K562 (cell line): ENCODE measurements around the gene CSNK1D. TPM values are rescaled to one million over a fixed set of nuclear protein-coding genes. Genes with fewer than 3 reads are reported as not detected.

Source experiments
- ASH1L ChIP-seq: fragments of 450-650 bp; IDR thresholded peaks from 2 replicates; pipeline ENCODE4 v1.6.1; 2018; ENCODE audit warnings: borderline replicate concordance, mild to moderate bottlenecking, low read depth; ENCODE audit not compliant: partially characterized antibody
- CC2D1A ChIP-seq: fragments of 450-650 bp; IDR thresholded peaks from 2 replicates; pipeline ENCODE4 v1.6.1; 2017; ENCODE audit warnings: mild to moderate bottlenecking
- FIP1L1 ChIP-seq: fragments of 200-400 bp; formaldehyde crosslinking; IDR thresholded peaks from 2 replicates; pipeline ENCODE4 v1.6.1; 2018; ENCODE audit warnings: mild to moderate bottlenecking, low read depth, low read length; ENCODE audit not compliant: poor library complexity, severe bottlenecking
- HDAC6 ChIP-seq: IDR thresholded peaks from 2 replicates; pipeline ENCODE4 v1.6.1; 2012; ENCODE audit warnings: low read depth, mild to moderate bottlenecking, control low read depth, inconsistent platforms, low read length, moderate library complexity
- HMGN3 ChIP-seq: IDR thresholded peaks from 2 replicates; pipeline ENCODE4 v1.6.1; 2011; ENCODE audit warnings: borderline replicate concordance, low read depth, mild to moderate bottlenecking, mixed read lengths, low read length; ENCODE audit not compliant: insufficient read length; ENCODE audit errors: extremely low read depth
- NR2F6 ChIP-seq: fragments of 450-650 bp; formaldehyde crosslinking; IDR thresholded peaks from 2 replicates; pipeline ENCODE4 v1.4.0; 2020; ENCODE audit warnings: mild to moderate bottlenecking
- NUFIP1 ChIP-seq: fragments of 450-650 bp; IDR thresholded peaks from 2 replicates; pipeline ENCODE4 v1.6.1; 2018; ENCODE audit not compliant: partially characterized antibody
- POLR2B ChIP-seq: fragments of 450-650 bp; IDR thresholded peaks from 2 replicates; pipeline ENCODE4 v1.6.1; 2018; ENCODE audit warnings: low read depth; ENCODE audit not compliant: partially characterized antibody
- TEAD4 ChIP-seq, 2 experiments: sonication (generic) in 1 of 2; formaldehyde crosslinking in 1 of 2; IDR thresholded peaks; 2 replicates each; pipeline versions ENCODE4 v1.6.1 to v1.8.0; 2012 to 2022; ENCODE audit warnings: borderline replicate concordance in 1 of 2, inconsistent platforms in 1 of 2, low read length in 1 of 2, mild to moderate bottlenecking in 1 of 2, missing genetic modification reagents in 1 of 2
- ZNF436 ChIP-seq: fragments of 250-450, 450-650 bp; sonication (Bioruptor Pico); formaldehyde crosslinking; IDR thresholded peaks from 2 replicates; pipeline ENCODE4 v1.7.0; 2020; ENCODE audit warnings: mild to moderate bottlenecking
- polyA plus RNA-seq, 8 experiments: library from polyadenylated mRNA; depleted of rRNA in 4 of 8; stranded (reverse) in 5 of 8; unstranded in 3 of 8; fragments of >200 nt; fragmentation: Nextera tagmentation in 2 of 8; fragmentation: Illumina TruSeq in 1 of 8; extraction: Ambion mirVana in 2 of 8; extraction: Trizol in 1 of 8; gene quantifications; 2 replicates each; pipeline versions ENCODE4 v1.2.1 to v1.2.3, GENCODE V29; 2011 to 2014; ENCODE audit warnings: inconsistent platforms in 1 of 8, missing spikeins in 1 of 8
- total RNA-seq, 7 experiments: library from RNA; depleted of rRNA in 6 of 7; stranded (reverse); fragments of >200 nt in 6 of 7; fragmentation: Illumina TruSeq in 2 of 7; extraction: Trizol in 2 of 7; gene quantifications; 2 replicates each; pipeline versions ENCODE4 v1.2.1 to v1.2.3, GENCODE V29; 2011 to 2021; ENCODE audit warnings: low replicate concordance in 1 of 7
- TF ChIP-seq, protein P1 (sequence below): sonication (generic); formaldehyde crosslinking; IDR thresholded peaks from 2 replicates; pipeline ENCODE4 v1.9.0; 2022; ENCODE audit warnings: mild to moderate bottlenecking, missing genetic modification reagents
- TF ChIP-seq, protein P2 (sequence below): sonication (generic); formaldehyde crosslinking; IDR thresholded peaks from 2 replicates; pipeline ENCODE4 v1.9.0; 2022; ENCODE audit warnings: mild to moderate bottlenecking, missing genetic modification reagents
- TF ChIP-seq, protein P3 (sequence below): fragments of 200-800 bp; sonication (Bioruptor generic); IDR thresholded peaks from 2 replicates; pipeline ENCODE4 v1.6.1; 2017; ENCODE audit warnings: missing genetic modification characterization, missing compliant biosample characterization
- TF ChIP-seq, protein P4 (sequence below): IDR thresholded peaks from 3 replicates; pipeline ENCODE4 v1.6.1; 2011; ENCODE audit warnings: borderline replicate concordance, mild to moderate bottlenecking; ENCODE audit not compliant: insufficient read length, insufficient read depth
- TF ChIP-seq, protein P5 (sequence below): sonication (generic); formaldehyde crosslinking; IDR thresholded peaks from 2 replicates; pipeline ENCODE4 v1.8.1; 2022; ENCODE audit warnings: missing genetic modification reagents

CSNK1D gene
- total and polyA plus RNA-seq, 9 of the 15 experiments (the other 6 are each of a cell fraction or from before 2014, with no cell fraction given) = 6.5 to 133 (median 41.3) TPM

DNA sequence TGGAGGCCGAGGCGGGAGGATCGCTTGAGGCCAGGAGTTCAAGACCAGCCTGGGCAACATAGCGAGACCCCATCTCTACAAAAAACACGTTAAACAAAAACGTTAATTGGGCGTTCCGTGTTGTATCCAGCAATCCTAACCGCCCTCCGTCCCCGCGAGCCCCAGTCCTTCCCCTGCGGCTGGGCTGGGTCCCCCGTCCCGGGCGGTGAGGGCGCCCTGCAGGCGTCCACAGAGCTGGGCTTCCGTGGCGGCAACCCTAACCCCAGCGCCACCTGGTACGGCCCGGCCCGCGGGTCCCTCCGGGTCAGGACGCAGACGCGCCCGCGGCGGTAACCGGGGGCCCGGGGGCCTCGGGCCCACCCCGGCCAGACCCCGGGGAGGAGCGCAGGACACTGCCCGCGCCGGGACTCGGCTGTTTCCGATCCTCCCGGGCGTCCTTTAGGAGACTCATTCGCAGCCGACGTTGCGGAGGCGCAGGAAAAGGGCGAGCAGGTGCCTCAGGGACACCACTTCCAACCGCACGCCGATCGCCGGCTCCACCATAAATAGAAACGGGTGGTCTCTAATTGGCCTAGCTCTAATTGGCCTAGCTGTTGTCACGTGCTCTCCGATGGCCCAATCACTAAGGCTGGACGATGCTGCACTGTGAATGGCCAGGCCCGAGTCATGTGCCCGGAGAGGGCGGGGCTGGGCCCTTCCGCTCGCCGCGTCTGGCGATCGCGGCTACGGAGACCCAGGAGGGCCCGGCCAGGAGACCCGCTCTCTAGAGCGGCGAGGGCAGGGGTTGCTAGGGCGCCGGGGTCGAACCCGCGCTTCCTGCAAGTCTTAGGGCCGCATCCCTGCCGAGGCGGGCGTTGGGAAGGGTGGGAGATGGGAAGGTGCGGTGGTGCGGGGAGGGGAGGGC, 19.0 kb upstream of the CSNK1D start (continued):
- TF ChIP-seq, protein P1, sequence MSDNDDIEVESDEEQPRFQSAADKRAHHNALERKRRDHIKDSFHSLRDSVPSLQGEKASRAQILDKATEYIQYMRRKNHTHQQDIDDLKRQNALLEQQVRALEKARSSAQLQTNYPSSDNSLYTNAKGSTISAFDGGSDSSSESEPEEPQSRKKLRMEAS (CRISPR knock-in tag) = peak; percentile 88
- peak; percentile 86 for TF ChIP-seq FIP1L1
- TF ChIP-seq, protein P2, sequence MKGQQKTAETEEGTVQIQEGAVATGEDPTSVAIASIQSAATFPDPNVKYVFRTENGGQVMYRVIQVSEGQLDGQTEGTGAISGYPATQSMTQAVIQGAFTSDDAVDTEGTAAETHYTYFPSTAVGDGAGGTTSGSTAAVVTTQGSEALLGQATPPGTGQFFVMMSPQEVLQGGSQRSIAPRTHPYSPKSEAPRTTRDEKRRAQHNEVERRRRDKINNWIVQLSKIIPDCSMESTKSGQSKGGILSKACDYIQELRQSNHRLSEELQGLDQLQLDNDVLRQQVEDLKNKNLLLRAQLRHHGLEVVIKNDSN (CRISPR knock-in tag) = peak; percentile 99
- TF ChIP-seq NUFIP1 = no peak
- TF ChIP-seq, protein P3, sequence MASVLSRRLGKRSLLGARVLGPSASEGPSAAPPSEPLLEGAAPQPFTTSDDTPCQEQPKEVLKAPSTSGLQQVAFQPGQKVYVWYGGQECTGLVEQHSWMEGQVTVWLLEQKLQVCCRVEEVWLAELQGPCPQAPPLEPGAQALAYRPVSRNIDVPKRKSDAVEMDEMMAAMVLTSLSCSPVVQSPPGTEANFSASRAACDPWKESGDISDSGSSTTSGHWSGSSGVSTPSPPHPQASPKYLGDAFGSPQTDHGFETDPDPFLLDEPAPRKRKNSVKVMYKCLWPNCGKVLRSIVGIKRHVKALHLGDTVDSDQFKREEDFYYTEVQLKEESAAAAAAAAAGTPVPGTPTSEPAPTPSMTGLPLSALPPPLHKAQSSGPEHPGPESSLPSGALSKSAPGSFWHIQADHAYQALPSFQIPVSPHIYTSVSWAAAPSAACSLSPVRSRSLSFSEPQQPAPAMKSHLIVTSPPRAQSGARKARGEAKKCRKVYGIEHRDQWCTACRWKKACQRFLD (CRISPR knock-in tag) = peak; percentile 44
- peak; percentile 94 for TF ChIP-seq POLR2B
- no peak for TF ChIP-seq ZNF436 (CRISPR knock-in tag)
- no peak; the same call in 1 of the 2 replicates for TF ChIP-seq TEAD4 (IDR thresholded peaks at IDR 0.05; ENCODE audit: low read length)
- TF ChIP-seq TEAD4 (CRISPR knock-in tag; IDR thresholded peaks at IDR 0.05; ENCODE audit: borderline replicate concordance) = no peak
- TF ChIP-seq, protein P4, sequence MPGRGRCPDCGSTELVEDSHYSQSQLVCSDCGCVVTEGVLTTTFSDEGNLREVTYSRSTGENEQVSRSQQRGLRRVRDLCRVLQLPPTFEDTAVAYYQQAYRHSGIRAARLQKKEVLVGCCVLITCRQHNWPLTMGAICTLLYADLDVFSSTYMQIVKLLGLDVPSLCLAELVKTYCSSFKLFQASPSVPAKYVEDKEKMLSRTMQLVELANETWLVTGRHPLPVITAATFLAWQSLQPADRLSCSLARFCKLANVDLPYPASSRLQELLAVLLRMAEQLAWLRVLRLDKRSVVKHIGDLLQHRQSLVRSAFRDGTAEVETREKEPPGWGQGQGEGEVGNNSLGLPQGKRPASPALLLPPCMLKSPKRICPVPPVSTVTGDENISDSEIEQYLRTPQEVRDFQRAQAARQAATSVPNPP = no peak
- peak; percentile 60 for TF ChIP-seq HMGN3
- peak; percentile 60 for TF ChIP-seq ASH1L
- TF ChIP-seq, protein P5, sequence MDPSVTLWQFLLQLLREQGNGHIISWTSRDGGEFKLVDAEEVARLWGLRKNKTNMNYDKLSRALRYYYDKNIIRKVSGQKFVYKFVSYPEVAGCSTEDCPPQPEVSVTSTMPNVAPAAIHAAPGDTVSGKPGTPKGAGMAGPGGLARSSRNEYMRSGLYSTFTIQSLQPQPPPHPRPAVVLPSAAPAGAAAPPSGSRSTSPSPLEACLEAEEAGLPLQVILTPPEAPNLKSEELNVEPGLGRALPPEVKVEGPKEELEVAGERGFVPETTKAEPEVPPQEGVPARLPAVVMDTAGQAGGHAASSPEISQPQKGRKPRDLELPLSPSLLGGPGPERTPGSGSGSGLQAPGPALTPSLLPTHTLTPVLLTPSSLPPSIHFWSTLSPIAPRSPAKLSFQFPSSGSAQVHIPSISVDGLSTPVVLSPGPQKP (CRISPR knock-in tag) = no peak
- TF ChIP-seq NR2F6 (CRISPR knock-in tag) = no peak
- no peak for TF ChIP-seq CC2D1A
- no peak for TF ChIP-seq HDAC6
